Stimulated activated CD8-positive, alpha-beta memory T cell treated with anti-CD3 and anti-CD28 coated beads, Interleukin-12 subunit alpha, Interleukin-12 subunit beta, amount 100 ng/mL, for 1 hour (primary cell): ENCODE data around the gene DUSP16.
A peak's percentile ranks its signal among the peaks of the same experiment; 100 is the strongest.
"Not testable (repeated sequence)": the region's sequence is repeated elsewhere in the genome, so short reads cannot be mapped to it uniquely, and the experiment has no call there.

Experiments used
- DNase-seq: peaks from one replicate; pipeline ENCODE4 v3.0.0-alpha.2; 2020; ENCODE audit warnings: low read depth

DUSP16 gene

GRCh38 chr12:12562585-12563261 is at the start of gene DUSP16:
Gene DUSP16, minus strand, starts transcription at chr12:12562863. Its CDS starts 41,765 bp downstream, at chr12:12521098.
- DNase-seq, result peak; percentile 50

GRCh38 chr12:12612358-12612757 is 49.7 kb upstream of the DUSP16 start:
- DNase-seq, result no peak

GRCh38 chr12:12611512-12612306 is 49.0 kb upstream of the DUSP16 start, which contains the start of gene CREBL2:
Gene CREBL2, plus strand, starts transcription at chr12:12611876. Its CDS starts 297 bp downstream, at chr12:12612173.
- peak; percentile 75 for DNase-seq

GRCh38 chr12:12610711-12611110 is 48.0 kb upstream of the DUSP16 start:
- DNase-seq, result no peak

GRCh38 chr12:12609692-12610091 is 47.0 kb upstream of the DUSP16 start:
- DNase-seq, result no peak

- no peak for DNase-seq
These were observed 45.9 kb upstream of the DUSP16 start for GRCh38 chr12:12608557-12608957.

GRCh38 chr12:12606781-12607589 is 44.3 kb upstream of the DUSP16 start:
- DNase-seq, result no peak

GRCh38 chr12:12604740-12605139 is 42.1 kb upstream of the DUSP16 start:
- no peak for DNase-seq

- DNase-seq, result no peak
These were observed 38.0 kb upstream of the DUSP16 start for GRCh38 chr12:12600659-12601058.

GRCh38 chr12:12599750-12600643 is 37.3 kb upstream of the DUSP16 start:
- DNase-seq, result no peak

GRCh38 chr12:12598864-12599263 is 36.2 kb upstream of the DUSP16 start:
- no peak for DNase-seq

GRCh38 chr12:12596598-12596997 is 33.9 kb upstream of the DUSP16 start:
- not testable (repeated sequence) for DNase-seq

GRCh38 chr12:12595929-12596328 is 33.3 kb upstream of the DUSP16 start:
- DNase-seq, result not testable (repeated sequence)

GRCh38 chr12:12592930-12593329 is 30.3 kb upstream of the DUSP16 start:
- DNase-seq, result no peak

GRCh38 chr12:12590961-12591360 is 28.3 kb upstream of the DUSP16 start:
- DNase-seq, result no peak

- not testable (repeated sequence) for DNase-seq
These were observed 25.8 kb upstream of the DUSP16 start for GRCh38 chr12:12588436-12588835.

GRCh38 chr12:12587878-12588277 is 25.2 kb upstream of the DUSP16 start:
- DNase-seq, result no peak

- no peak for DNase-seq
These were observed 24.4 kb upstream of the DUSP16 start for GRCh38 chr12:12586879-12587675.

GRCh38 chr12:12585115-12585863 is 22.6 kb upstream of the DUSP16 start:
- no peak for DNase-seq
